A549 (cell line): ENCODE data around the gene GPR55. TPM values are rescaled to one million over a fixed set of nuclear protein-coding genes. Genes with fewer than 3 reads are reported as not detected.

Experiments used
- ATAC-seq, 2 experiments: fragments of 200-7000 bp in 1 of 2; fragments of >200 bp in 1 of 2; cut with Nextera tagmentation in 1 of 2; cut with Tn5 transposase in 1 of 2; 3 replicates each; pipeline versions ENCODE4 v1.8.0 to v1.9.1; 2018 to 2020; ENCODE audit warnings: mild to moderate bottlenecking in 1 of 2, moderate library complexity in 1 of 2
- CTCF ChIA-PET: fragments of 300-600 bp; sonication (Branson Sonifier 250); formaldehyde crosslinking; extraction: SDS; loops from one replicate; lab custom pipeline; 2021; ENCODE audit warnings: antibody characterized with exemption, inconsistent platforms; lab: Yijun Ruan, JAX
- POLR2A ChIA-PET: fragments of 350-600 bp; formaldehyde crosslinking; extraction: SDS; loops from one replicate; lab custom pipeline; 2021; ENCODE audit warnings: antibody characterized with exemption, inconsistent platforms; lab: Yijun Ruan, JAX
- DNase-seq, 2 experiments: peaks; one replicate each; pipeline versions ENCODE4 v3.0.0 to v3.0.0-alpha.2; 2011 to 2016; ENCODE audit warnings: low read depth in 1 of 2, low spot score in 1 of 2
- FAIRE-seq: peaks from 2 replicates; lab custom pipeline; 2011; peaks lifted over from hg19 to GRCh38; lab: Jason Lieb, UNC
- H3K27ac ChIP-seq, 2 experiments: fragments of >200 bp; sonication (Bioruptor Twin); formaldehyde crosslinking; 3 replicates each; pipeline ENCODE4 v1.5.1; 2016 to 2017
- H3K4me1 ChIP-seq: fragments of >200 bp; sonication (Bioruptor Twin); formaldehyde crosslinking; 3 replicates; pipeline ENCODE4 v1.6.1; 2016
- H3K4me2 ChIP-seq: fragments of >200 bp; sonication (Bioruptor Twin); formaldehyde crosslinking; 3 replicates; pipeline ENCODE4 v1.6.1; 2016
- H3K4me3 ChIP-seq: fragments of >200 bp; sonication (Bioruptor Twin); formaldehyde crosslinking; 3 replicates; pipeline ENCODE4 v1.5.1; 2016
- H3K9me3 ChIP-seq: fragments of >200 bp; sonication (Bioruptor Twin); formaldehyde crosslinking; 3 replicates; pipeline ENCODE4 v1.6.1; 2016
- CBX8 ChIP-seq: fragments of 200-600 bp; sonication (generic); IDR thresholded peaks from 2 replicates; pipeline ENCODE4 v1.6.1; 2016
- CHD2 ChIP-seq: fragments of 150-350 bp; IDR thresholded peaks from 2 replicates; pipeline ENCODE4 v1.6.1; 2014; ENCODE audit warnings: low read length; ENCODE audit not compliant: partially characterized antibody
- CHD4 ChIP-seq: fragments of 200-600 bp; sonication (generic); IDR thresholded peaks from 2 replicates; pipeline ENCODE4 v1.6.1; 2016; ENCODE audit warnings: antibody characterized with exemption, mild to moderate bottlenecking, borderline replicate concordance
- ESRRA ChIP-seq: fragments of 150-350 bp; IDR thresholded peaks from 2 replicates; pipeline ENCODE4 v1.6.1; 2014; ENCODE audit warnings: mild to moderate bottlenecking, low read length, borderline replicate concordance
- FOSB ChIP-seq: fragments of 250-450 bp; sonication (Bioruptor Pico); IDR thresholded peaks from 2 replicates; pipeline ENCODE4 v1.5.0; 2020; ENCODE audit warnings: mild to moderate bottlenecking, moderate library complexity
- HDAC2 ChIP-seq: fragments of 200-600 bp; sonication (generic); IDR thresholded peaks from 2 replicates; pipeline ENCODE4 v1.6.1; 2016
- HOXA7 ChIP-seq: fragments of 250-450 bp; sonication (Bioruptor Pico); IDR thresholded peaks from 2 replicates; pipeline ENCODE4 v1.5.0; 2020; ENCODE audit warnings: mild to moderate bottlenecking, moderate library complexity
- HOXB5 ChIP-seq: fragments of 250-450 bp; sonication (Bioruptor Pico); IDR thresholded peaks from 2 replicates; pipeline ENCODE4 v1.5.0; 2020; ENCODE audit warnings: mild to moderate bottlenecking, moderate library complexity
- MYC ChIP-seq: IDR thresholded peaks from 2 replicates; pipeline ENCODE4 v1.6.1; 2012; ENCODE audit warnings: mild to moderate bottlenecking, inconsistent platforms, low read length, improper control_type of control experiment, borderline replicate concordance
- NR3C1 ChIP-seq: fragments of >200 bp; sonication (Bioruptor Twin); formaldehyde crosslinking; IDR thresholded peaks from 3 replicates; pipeline ENCODE4 v1.6.1; 2017
- ZFP36 ChIP-seq: fragments of 450-650 bp; IDR thresholded peaks from 2 replicates; pipeline ENCODE4 v1.6.1; 2014; ENCODE audit warnings: borderline replicate concordance; ENCODE audit not compliant: partially characterized antibody
- WGBS: methylation state at CpG from one replicate; pipeline ENCODE4 v1.1.6; 2017; ENCODE audit errors: missing lambda C conversion rate; 5-methylcytosine and 5-hydroxymethylcytosine counted together
- polyA plus RNA-seq, 4 experiments: library from polyadenylated mRNA; depleted of rRNA in 3 of 4; stranded (reverse); fragments of >200 nt; fragmentation: RNase III in 1 of 4; extraction: RNeasy Plus Mini Kit Qiagen cat#74134 plus additional on column Dnase treatment in 1 of 4; gene quantifications; 2 replicates in 3 of 4; 3 replicates in 1 of 4; pipeline ENCODE4 v1.2.3, GENCODE V29; 2011 to 2017

Gene GPR55
- polyA plus RNA-seq, 2 of the 4 experiments (the other 2 are of a cell fraction), result not detected

- no peak overlapping the region for H3K4me3 ChIP-seq
- WGBS, result 49% methylated on average over 12 of the region's 13 CpGs
- DNase-seq (no peak), FAIRE-seq (no peak)
- H3K27ac ChIP-seq, result no peak overlapping the region
- H3K4me2 ChIP-seq, result no peak overlapping the region
- POLR2A ChIA-PET, result no interaction called here
- TF ChIP-seq ESRRA (no peak), HOXB5 (CRISPR knock-in tag) (no peak), FOSB (CRISPR knock-in tag) (no peak), CBX8 (no peak), ZFP36 (no peak), NR3C1 (no peak), MYC (no peak), HOXA7 (CRISPR knock-in tag) (no peak), CHD4 (no peak), HDAC2 (no peak), CHD2 (no peak)
- TF ChIP-seq, all 56 proteins: peak for 0
- Histone ChIP-seq H3K9me3 (peaks cover 6% of the 10 kb centered on the region; the same call in 1 of the 3 replicates), H3K4me1 (peaks cover 14% of the 10 kb centered on the region; the same call in 2 of the 3 replicates)
- CTCF ChIA-PET, result interaction anchor here (1.1 to 3.4 kb wide), 7 partner anchors 11 to 126 kb away, joined by 3 to 20 read pairs (median 5); no protein-coding TSS in a partner anchor
- ATAC-seq, result 0 out of 6 replicates have a peak, but pooled peaks of 1 of the 2 experiments have one; percentile 6
Observed at GRCh38 chr2:230861552-230862255, 63.3 kb downstream of the GPR55 start.

Other genes starting within 250 kb of the GPR55 start
- 50.7 and 54.2 TPM in 2 replicates for gene CAB39, start 212.4 kb downstream of the GPR55 start, polyA plus RNA-seq (2011; rRNA removed)
- 28.4 to 30.2 TPM (median 30.1 TPM) in 3 replicates for gene CAB39, start 212.4 kb downstream of the GPR55 start, polyA plus RNA-seq (2017; fragmentation: RNase III; extraction: RNeasy Plus Mini Kit Qiagen cat#74134 plus additional on column Dnase treatment)
- gene ITM2C, start 60.3 kb downstream of the GPR55 start, polyA plus RNA-seq (2011; rRNA removed), result 88.1 and 123 TPM in 2 replicates
- gene ITM2C, start 60.3 kb downstream of the GPR55 start, polyA plus RNA-seq (2017; fragmentation: RNase III; extraction: RNeasy Plus Mini Kit Qiagen cat#74134 plus additional on column Dnase treatment), result 63.3 to 105 TPM (median 84.0 TPM) in 3 replicates
- not detected in 2 replicates for gene SPATA3, start 70.9 kb upstream of the GPR55 start, polyA plus RNA-seq (2011; rRNA removed)
- gene SPATA3, start 70.9 kb upstream of the GPR55 start, polyA plus RNA-seq (2017; fragmentation: RNase III; extraction: RNeasy Plus Mini Kit Qiagen cat#74134 plus additional on column Dnase treatment), result not detected in 3 replicates
- gene C2orf72, start 112.3 kb upstream of the GPR55 start, polyA plus RNA-seq (2011; rRNA removed), result 7.4 and 12.7 TPM in 2 replicates
- gene C2orf72, start 112.3 kb upstream of the GPR55 start, polyA plus RNA-seq (2017; fragmentation: RNase III; extraction: RNeasy Plus Mini Kit Qiagen cat#74134 plus additional on column Dnase treatment), result 4.1 to 5.2 TPM (median 4.9 TPM) in 3 replicates
- gene PSMD1, start 131.6 kb upstream of the GPR55 start, polyA plus RNA-seq (2011; rRNA removed), result 248 and 292 TPM in 2 replicates
- gene PSMD1, start 131.6 kb upstream of the GPR55 start, polyA plus RNA-seq (2017; fragmentation: RNase III; extraction: RNeasy Plus Mini Kit Qiagen cat#74134 plus additional on column Dnase treatment), result 113 to 127 TPM (median 122 TPM) in 3 replicates
- 1.4 and 1.5 TPM in 2 replicates for gene HTR2B, start 199.8 kb upstream of the GPR55 start, polyA plus RNA-seq (2011; rRNA removed)
- gene HTR2B, start 199.8 kb upstream of the GPR55 start, polyA plus RNA-seq (2017; fragmentation: RNase III; extraction: RNeasy Plus Mini Kit Qiagen cat#74134 plus additional on column Dnase treatment), result 0.21 to 0.30 TPM (median 0.22 TPM) in 3 replicates